Measurements from ENCODE around the gene UBN1.
"Not testable (repeated sequence)": the region's sequence is repeated elsewhere in the genome, so short reads cannot be mapped to it uniquely, and the experiment has no call there.

Gene UBN1

GRCh38 chr16:4884972-4885874 is 37.9 kb downstream of the UBN1 start:
- no peak for DNase-seq

GRCh38 chr16:4886151-4886550 is 38.9 kb downstream of the UBN1 start:
- no peak for DNase-seq

- no peak for DNase-seq
Measured at GRCh38 chr16:4888428-4889135, 41.3 kb downstream of the UBN1 start.

- DNase-seq = no peak
Measured at GRCh38 chr16:4890026-4890425, 42.7 kb downstream of the UBN1 start.

GRCh38 chr16:4890686-4891085 is 43.4 kb downstream of the UBN1 start:
- DNase-seq = no peak

- no peak for DNase-seq
Measured at GRCh38 chr16:4891097-4891885, 44.0 kb downstream of the UBN1 start.

- no peak for DNase-seq
Measured at GRCh38 chr16:4891886-4892216, 44.6 kb downstream of the UBN1 start.

- DNase-seq = no peak
Measured at GRCh38 chr16:4892361-4893102, 45.3 kb downstream of the UBN1 start.

GRCh38 chr16:4893103-4893862 is 46.0 kb downstream of the UBN1 start:
- DNase-seq = no peak

- DNase-seq = no peak
Measured at GRCh38 chr16:4894276-4895150, 47.2 kb downstream of the UBN1 start.

GRCh38 chr16:4895366-4895765 is 48.1 kb downstream of the UBN1 start:
- no peak for DNase-seq

- DNase-seq = not testable (repeated sequence)
Measured at GRCh38 chr16:4896761-4897160, 49.5 kb downstream of the UBN1 start.

GRCh38 chr16:4897328-4897727 is 50.0 kb downstream of the UBN1 start:
- no peak for DNase-seq

GRCh38 chr16:4898811-4899473 is 51.7 kb downstream of the UBN1 start:
- DNase-seq = no peak

GRCh38 chr16:4899474-4899846 is 52.2 kb downstream of the UBN1 start:
- DNase-seq = no peak

GRCh38 chr16:4900036-4900435 is 52.8 kb downstream of the UBN1 start:
- DNase-seq = no peak

- DNase-seq = no peak
Measured at GRCh38 chr16:4900750-4901149, 53.5 kb downstream of the UBN1 start.

GRCh38 chr16:4902038-4902437 is 54.8 kb downstream of the UBN1 start:
- no peak for DNase-seq

GRCh38 chr16:4904108-4904941 is 57.0 kb downstream of the UBN1 start:
- no peak for DNase-seq
